Right lobe of liver (tissue), 6 donors: ENCODE data around the gene JAKMIP1. TPM values are rescaled to one million over a fixed set of nuclear protein-coding genes. Genes with fewer than 3 reads are reported as not detected.

Source experiments
- ATAC-seq, 4 donors: fragments of 200-7000 bp; cut with Tn5 transposase; one replicate each; pipeline ENCODE4 v1.9.1; 2020; ENCODE audit warnings: mild to moderate bottlenecking in 4 of 4, moderate library complexity in 4 of 4
- DNase-seq, 3 donors: peaks; one replicate each; pipeline ENCODE4 v3.0.0-alpha.2; 2020
- H3K27ac ChIP-seq, 3 donors: fragments of 200-600 bp; one replicate each; pipeline ENCODE4 v1.8.0; 2022
- H3K27me3 ChIP-seq, 2 donors: fragments of 200-600 bp; one replicate each; pipeline ENCODE4 v1.8.0; 2022
- H3K36me3 ChIP-seq, 4 donors: fragments of 200-600 bp; sonication (generic) in 1 of 4; one replicate each; pipeline versions ENCODE4 v1.5.1 to v1.8.0; 2017 to 2022; ENCODE audit warnings: control low read depth in 1 of 4
- H3K4me1 ChIP-seq, 4 donors: fragments of 200-600 bp; sonication (generic) in 1 of 4; one replicate each; pipeline versions ENCODE4 v1.5.1 to v1.8.0; 2017 to 2022; ENCODE audit warnings: control low read depth in 1 of 4
- H3K4me3 ChIP-seq, 3 donors: fragments of 200-600 bp; one replicate each; pipeline ENCODE4 v1.8.0; 2022
- H3K9me3 ChIP-seq, 4 donors: fragments of 200-600 bp; sonication (generic) in 1 of 4; one replicate each; pipeline versions ENCODE4 v1.5.1 to v1.8.0; 2017 to 2022; ENCODE audit warnings: control low read depth in 1 of 4
- POLR2A ChIP-seq: fragments of 450-650 bp; IDR thresholded peaks from one replicate; pipeline ENCODE4 v1.6.1; 2017; ENCODE audit warnings: antibody characterized with exemption, mild to moderate bottlenecking
- WGBS: methylation state at CpG from one replicate; pipeline ENCODE4 v1.1.6; 2018; ENCODE audit warnings: low coverage, low lambda C conversion rate; ENCODE audit not compliant: insufficient coverage; ENCODE audit errors: missing lambda C conversion rate; 5-methylcytosine and 5-hydroxymethylcytosine counted together
- intact Hi-C, 2 donors: fragments of 100-400 bp; cut with DNase I; formaldehyde crosslinking; loops; one replicate each; pipeline versions ENCODE4 v1.11.2 to v1.14.1; 2022
- total RNA-seq, 6 experiments: library from RNA; depleted of rRNA in 2 of 6; stranded (reverse); fragments of >200 nt in 2 of 6; fragmentation: NEBNext Ultra II Directional in 3 of 6; extraction: Animal tissue kit (Norgen Biotek cat#: 25700) in 3 of 6; gene quantifications; one replicate each; pipeline versions ENCODE4 v1.1.0 to v1.2.4, GENCODE V29; 2016 to 2023
- TF ChIP-seq, protein P1 (sequence below), 4 donors: fragments of 200-600 bp in 3 of 4; fragments of 450-650 bp in 1 of 4; IDR thresholded peaks; one replicate each; pipeline versions ENCODE4 v1.5.1 to v1.8.0; 2016 to 2022; ENCODE audit warnings: antibody characterized with exemption in 4 of 4, mild to moderate bottlenecking in 2 of 4
- donor health status: DM: no; HTN: yes; CAD: no.
- donor health status: DM: no; HTN: no; CAD: no.
- donor health status: DM: no; HTN: no; CAD: no.
- donor health status: DM: no; HTN: yes; CAD: no.
- donor health status: DM: no; HTN: yes; CAD: no.

Gene JAKMIP1
- total RNA-seq, 6 experiments from 2014 or later: 0.12 TPM; not detected in 5

DNA sequence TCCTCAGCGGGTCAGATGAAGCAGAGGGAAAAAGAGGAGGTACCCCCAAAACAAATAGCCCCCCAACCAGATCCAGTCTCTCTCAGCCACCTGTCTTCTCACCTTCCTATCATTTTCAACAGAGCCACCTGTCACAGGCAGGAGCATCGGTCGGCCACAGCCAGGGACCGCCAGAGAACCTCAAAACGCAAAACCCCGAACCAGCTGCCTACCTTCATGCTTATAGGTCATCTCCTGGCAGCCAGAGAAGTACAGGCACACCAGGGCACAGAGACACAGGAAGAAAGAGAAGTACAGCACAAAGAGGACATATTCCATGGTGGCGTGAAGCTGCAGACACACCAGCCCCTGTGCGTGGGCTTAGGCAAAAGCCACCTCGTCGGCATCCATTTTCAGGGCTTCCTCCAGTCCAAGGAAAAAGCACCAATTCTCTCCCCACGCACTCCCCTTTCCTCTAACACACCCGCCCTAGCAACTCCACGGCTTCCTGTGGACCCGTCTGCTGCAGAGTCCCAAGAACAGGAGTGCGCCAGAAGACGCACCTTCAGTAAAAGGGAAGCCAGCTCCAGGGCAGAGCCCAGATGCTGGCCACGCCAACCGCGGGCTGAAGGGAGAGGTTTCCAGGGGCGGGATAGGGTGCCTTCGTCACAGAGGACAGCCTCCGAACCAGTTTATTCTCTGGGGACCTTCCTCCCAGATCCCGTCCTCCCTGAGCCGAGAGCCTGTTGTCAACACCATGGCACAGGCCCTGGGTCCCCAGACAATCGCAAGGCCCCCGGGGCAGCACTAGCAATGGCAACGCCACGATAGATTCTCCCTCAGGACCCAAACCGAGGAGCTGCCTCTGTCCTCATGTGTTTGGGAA, 130.3 kb downstream of the JAKMIP1 start:
- WGBS: 78% methylated on average over 7 of the region's 29 CpGs
- H3K27ac ChIP-seq: no peak overlapping the region
- no peaks in the 10 kb centered on the region for H3K27me3 ChIP-seq

DNA sequence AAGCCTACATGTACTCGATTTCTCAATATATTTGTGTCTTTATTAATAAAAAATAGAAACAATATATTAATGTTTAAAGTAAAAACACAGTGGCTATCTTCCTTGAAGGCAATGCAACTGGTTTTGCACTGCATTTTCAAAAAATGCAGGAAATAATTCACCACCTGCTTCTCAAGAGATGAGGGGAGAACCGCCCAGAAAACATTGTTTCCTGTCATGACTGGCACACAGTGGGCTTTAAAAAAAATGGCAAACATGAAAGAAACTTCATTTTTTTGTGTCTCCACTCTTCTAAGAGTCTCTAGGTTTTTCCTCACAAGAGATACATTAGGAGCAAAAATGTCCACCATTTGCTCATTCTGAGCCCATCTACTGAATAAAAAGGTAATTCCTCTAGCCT, 131.4 kb downstream of the JAKMIP1 start:
- TF ChIP-seq POLR2A: no peak
- TF ChIP-seq, protein P1, sequence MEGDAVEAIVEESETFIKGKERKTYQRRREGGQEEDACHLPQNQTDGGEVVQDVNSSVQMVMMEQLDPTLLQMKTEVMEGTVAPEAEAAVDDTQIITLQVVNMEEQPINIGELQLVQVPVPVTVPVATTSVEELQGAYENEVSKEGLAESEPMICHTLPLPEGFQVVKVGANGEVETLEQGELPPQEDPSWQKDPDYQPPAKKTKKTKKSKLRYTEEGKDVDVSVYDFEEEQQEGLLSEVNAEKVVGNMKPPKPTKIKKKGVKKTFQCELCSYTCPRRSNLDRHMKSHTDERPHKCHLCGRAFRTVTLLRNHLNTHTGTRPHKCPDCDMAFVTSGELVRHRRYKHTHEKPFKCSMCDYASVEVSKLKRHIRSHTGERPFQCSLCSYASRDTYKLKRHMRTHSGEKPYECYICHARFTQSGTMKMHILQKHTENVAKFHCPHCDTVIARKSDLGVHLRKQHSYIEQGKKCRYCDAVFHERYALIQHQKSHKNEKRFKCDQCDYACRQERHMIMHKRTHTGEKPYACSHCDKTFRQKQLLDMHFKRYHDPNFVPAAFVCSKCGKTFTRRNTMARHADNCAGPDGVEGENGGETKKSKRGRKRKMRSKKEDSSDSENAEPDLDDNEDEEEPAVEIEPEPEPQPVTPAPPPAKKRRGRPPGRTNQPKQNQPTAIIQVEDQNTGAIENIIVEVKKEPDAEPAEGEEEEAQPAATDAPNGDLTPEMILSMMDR (IDR thresholded peaks at IDR 0.05): no peak
- intact Hi-C loops: no loop called here
- DNase-seq (no peak), ATAC-seq (no peak)
- Histone ChIP-seq H3K27me3 (no peaks in the 10 kb centered on the region), H3K4me1 (peaks cover 0 to 14% (median 3%) of the 10 kb centered on the region in 4 donors), H3K4me3 (no peak overlapping the region), H3K36me3 (no peaks in the 10 kb centered on the region), H3K9me3 (no peaks in the 10 kb centered on the region), H3K27ac (no peak overlapping the region)
- WGBS: 67% methylated on average over 2 of the region's 2 CpGs

More for the DNA sequence above, 130.3 kb downstream of the JAKMIP1 start:
- DNase-seq (no peak), ATAC-seq (no peak)
- Histone ChIP-seq H3K9me3 (no peaks in the 10 kb centered on the region), H3K36me3 (no peaks in the 10 kb centered on the region), H3K4me3 (no peak overlapping the region), H3K4me1 (peaks cover 0 to 14% (median 3%) of the 10 kb centered on the region in 4 donors)
- TF ChIP-seq, protein P1 (IDR thresholded peaks at IDR 0.05): no peak
- TF ChIP-seq POLR2A: no peak
- intact Hi-C loops: no loop called here

DNA sequence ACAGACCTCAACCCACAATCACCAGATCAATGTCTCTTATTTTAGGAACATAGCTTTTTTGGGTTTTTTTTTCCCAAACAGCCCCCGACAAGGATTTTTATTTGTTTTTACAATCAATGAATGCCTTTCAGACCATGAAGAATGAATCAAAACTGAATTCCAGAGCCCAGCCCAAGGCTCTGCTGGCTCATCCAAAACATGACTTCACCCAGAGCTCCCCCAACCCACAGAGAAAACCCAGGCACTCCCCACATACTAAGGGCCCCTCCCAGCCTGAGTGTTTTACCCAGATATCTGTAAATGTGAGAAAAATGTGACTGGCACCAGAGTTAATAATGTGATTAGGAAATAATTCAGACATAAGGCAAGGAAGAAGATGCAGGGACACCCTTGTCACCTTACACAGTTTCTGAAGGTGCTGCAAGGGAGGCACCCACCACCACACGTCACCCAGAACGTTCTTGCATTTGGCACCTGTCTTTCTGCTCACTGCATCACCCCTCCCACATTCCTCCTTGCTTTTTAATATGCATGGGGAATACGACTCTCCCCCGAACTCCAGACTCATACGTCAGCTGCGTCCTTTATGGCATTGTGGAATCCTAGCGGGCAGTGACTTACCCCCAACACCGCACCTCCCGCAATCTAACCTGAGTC, 134.3 kb downstream of the JAKMIP1 start:
- H3K4me3 ChIP-seq: no peak overlapping the region
- no peak for DNase-seq
- H3K9me3 ChIP-seq: no peaks in the 10 kb centered on the region
- ATAC-seq: no peak
- WGBS: 58% methylated on average over 5 of the region's 10 CpGs
- TF ChIP-seq, protein P1 (IDR thresholded peaks at IDR 0.05): no peak
- no peak for TF ChIP-seq POLR2A
- no peaks in the 10 kb centered on the region for H3K36me3 ChIP-seq
- no peaks in the 10 kb centered on the region for H3K4me1 ChIP-seq
- H3K27ac ChIP-seq: no peak overlapping the region
- intact Hi-C loops: no loop called here
- no peaks in the 10 kb centered on the region for H3K27me3 ChIP-seq

DNA sequence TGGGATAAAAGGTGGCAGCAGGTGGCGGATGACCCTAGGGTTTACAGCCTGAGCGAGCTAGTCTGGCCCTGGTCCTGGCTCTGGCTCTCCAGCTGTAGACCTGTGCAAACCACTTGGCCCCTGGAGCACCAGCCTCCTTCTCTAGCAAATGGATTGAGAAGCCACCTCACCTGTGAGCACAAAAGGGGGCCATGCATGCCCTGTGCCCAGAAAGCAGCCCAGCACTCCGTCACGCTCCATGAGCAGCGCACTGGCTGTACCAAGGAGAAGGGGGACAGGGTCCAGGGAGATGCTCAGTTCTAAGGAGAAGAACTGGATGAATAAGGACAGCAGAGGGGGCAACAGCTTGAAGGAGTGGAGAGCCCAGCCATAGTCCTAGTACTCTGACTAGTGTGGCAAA, 135.2 kb downstream of the JAKMIP1 start:
- Histone ChIP-seq H3K4me3 (no peak overlapping the region), H3K27me3 (no peaks in the 10 kb centered on the region), H3K36me3 (no peaks in the 10 kb centered on the region), H3K4me1 (no peaks in the 10 kb centered on the region), H3K27ac (no peak overlapping the region), H3K9me3 (no peaks in the 10 kb centered on the region)
- 100% methylated on average over 1 of the region's 5 CpGs for WGBS
- TF ChIP-seq POLR2A: no peak
- TF ChIP-seq, protein P1 (IDR thresholded peaks at IDR 0.05): no peak
- ATAC-seq (no peak), DNase-seq (no peak)
- intact Hi-C loops: no loop called here
